Neural crest cell (in vitro differentiated cells): ENCODE results near the gene PCBP3. TPM values are rescaled to one million over a fixed set of nuclear protein-coding genes. Genes with fewer than 3 reads are reported as not detected.
"Not testable (repeated sequence)": the region's sequence is repeated elsewhere in the genome, so short reads cannot be mapped to it uniquely, and the experiment has no call there.

ENCODE experiments used
- DNase-seq: peaks from one replicate; pipeline ENCODE4 v3.0.0; 2021; ENCODE audit warnings: low read depth, mixed read lengths, low spot score
- H3K27ac Mint-ChIP-seq: one replicate; pipeline ENCODE4 v1.8.0; 2021; ENCODE audit warnings: mild to moderate bottlenecking, mixed read lengths; ENCODE audit not compliant: unreplicated experiment
- H3K27me3 Mint-ChIP-seq: 2 replicates; pipeline ENCODE4 v1.8.0; 2021; ENCODE audit warnings: low read depth, mild to moderate bottlenecking, mixed read lengths
- H3K36me3 Mint-ChIP-seq: 2 replicates; pipeline ENCODE4 v1.8.0; 2021; ENCODE audit warnings: low read depth, mild to moderate bottlenecking, mixed read lengths
- H3K4me1 Mint-ChIP-seq: 2 replicates; pipeline ENCODE4 v1.8.0; 2021; ENCODE audit warnings: mixed read lengths
- H3K4me3 Mint-ChIP-seq: one replicate; pipeline ENCODE4 v1.8.0; 2021; ENCODE audit warnings: mild to moderate bottlenecking, mixed read lengths
- H3K9me3 Mint-ChIP-seq: 2 replicates; pipeline ENCODE4 v1.8.0; 2021; ENCODE audit warnings: mixed read lengths
- CTCF ChIP-seq: fragments of 200-600 bp; sonication (generic); conservative IDR thresholded peaks from 2 replicates; pipeline ENCODE4 v1.5.0; 2021; ENCODE audit warnings: antibody characterized with exemption, mild to moderate bottlenecking
- total RNA-seq: library from RNA; stranded (reverse); gene quantifications from 2 replicates; pipeline ENCODE4 v1.2.1, GENCODE V29; 2021

Gene PCBP3
- total RNA-seq, 1 donor from 2014 or later, result 5.1 TPM

GRCh38 chr21:45954921-45955320 lies 311.4 kb downstream of the PCBP3 start:
- no peak for DNase-seq
- no peak overlapping the region for H3K4me3 Mint-ChIP-seq
- H3K9me3 Mint-ChIP-seq, result peaks cover 4% of the 10 kb centered on the region
- H3K36me3 Mint-ChIP-seq, result peaks cover 3% of the 10 kb centered on the region
- no peak for TF ChIP-seq CTCF
- H3K4me1 Mint-ChIP-seq, result peaks cover 4% of the 10 kb centered on the region
- H3K27ac Mint-ChIP-seq, result no peak overlapping the region
- H3K27me3 Mint-ChIP-seq, result peaks cover 4% of the 10 kb centered on the region

GRCh38 chr21:45957551-45957950 lies 314.0 kb downstream of the PCBP3 start:
- Mint-ChIP-seq H3K27ac (no peak overlapping the region), H3K27me3 (peaks cover 4% of the 10 kb centered on the region), H3K9me3 (peaks cover 18% of the 10 kb centered on the region), H3K4me1 (no peaks in the 10 kb centered on the region), H3K4me3 (no peak overlapping the region), H3K36me3 (peaks cover 7% of the 10 kb centered on the region)
- no peak for TF ChIP-seq CTCF
- DNase-seq, result no peak

DNA sequence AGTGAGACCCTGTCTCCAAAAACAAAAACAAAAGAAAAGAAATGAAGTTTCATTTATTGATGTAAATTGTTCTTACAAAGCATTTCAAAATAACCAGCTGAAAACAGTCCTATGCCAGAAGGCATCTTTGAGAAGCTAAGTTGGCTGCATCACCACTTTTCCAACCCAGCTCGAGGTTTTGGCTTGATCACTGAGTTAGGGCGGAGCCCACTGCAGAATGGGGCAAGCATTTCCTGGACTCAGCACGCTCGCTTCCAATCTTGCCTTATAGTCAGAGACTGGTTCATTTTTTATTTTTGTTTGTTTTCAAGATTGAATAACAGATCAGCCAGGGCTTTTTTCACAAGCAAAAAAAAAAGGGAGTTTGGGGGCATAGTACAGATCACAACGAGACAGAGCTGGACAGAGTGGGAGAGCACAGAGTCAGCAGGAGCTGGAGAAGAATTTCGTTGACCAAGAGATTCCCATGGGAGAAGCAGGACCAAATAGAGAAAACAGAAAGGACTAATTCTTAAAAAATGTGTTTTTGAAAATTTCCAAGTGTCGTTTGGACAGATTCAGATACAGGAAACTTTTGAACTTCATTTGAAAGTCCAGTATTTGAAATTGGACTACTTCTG lies 314.6 kb downstream of the PCBP3 start:
- Mint-ChIP-seq H3K4me1 (no peaks in the 10 kb centered on the region), H3K27me3 (peaks cover 4% of the 10 kb centered on the region), H3K27ac (no peak overlapping the region), H3K36me3 (peaks cover 7% of the 10 kb centered on the region), H3K4me3 (no peak overlapping the region), H3K9me3 (peaks cover 18% of the 10 kb centered on the region)
- no peak for TF ChIP-seq CTCF
- no peak for DNase-seq

DNA sequence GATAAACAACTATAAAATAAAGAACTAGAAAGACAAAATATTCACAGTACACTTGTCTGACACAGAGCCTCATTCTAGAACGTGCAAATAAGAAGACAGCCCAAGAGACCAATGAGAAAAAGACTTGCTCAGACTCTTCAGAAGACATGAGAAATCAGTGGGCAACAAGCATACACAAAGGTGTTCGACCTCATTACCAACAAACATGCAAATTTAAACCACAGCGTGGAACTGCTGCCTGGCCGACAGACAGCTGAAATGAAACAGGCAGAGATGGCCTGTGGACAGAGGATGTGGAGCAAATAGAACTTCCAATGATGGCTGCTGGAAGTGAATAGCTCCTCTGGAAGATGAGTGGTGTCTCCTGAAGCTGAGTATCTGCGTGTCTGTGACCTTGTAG lies 315.7 kb downstream of the PCBP3 start:
- peaks cover 7% of the 10 kb centered on the region for H3K36me3 Mint-ChIP-seq
- peaks cover 19% of the 10 kb centered on the region for H3K9me3 Mint-ChIP-seq
- no peak overlapping the region for H3K4me3 Mint-ChIP-seq
- H3K27ac Mint-ChIP-seq, result no peak overlapping the region
- TF ChIP-seq CTCF, result no peak
- H3K4me1 Mint-ChIP-seq, result no peaks in the 10 kb centered on the region
- H3K27me3 Mint-ChIP-seq, result peaks cover 4% of the 10 kb centered on the region
- DNase-seq, result no peak

DNA sequence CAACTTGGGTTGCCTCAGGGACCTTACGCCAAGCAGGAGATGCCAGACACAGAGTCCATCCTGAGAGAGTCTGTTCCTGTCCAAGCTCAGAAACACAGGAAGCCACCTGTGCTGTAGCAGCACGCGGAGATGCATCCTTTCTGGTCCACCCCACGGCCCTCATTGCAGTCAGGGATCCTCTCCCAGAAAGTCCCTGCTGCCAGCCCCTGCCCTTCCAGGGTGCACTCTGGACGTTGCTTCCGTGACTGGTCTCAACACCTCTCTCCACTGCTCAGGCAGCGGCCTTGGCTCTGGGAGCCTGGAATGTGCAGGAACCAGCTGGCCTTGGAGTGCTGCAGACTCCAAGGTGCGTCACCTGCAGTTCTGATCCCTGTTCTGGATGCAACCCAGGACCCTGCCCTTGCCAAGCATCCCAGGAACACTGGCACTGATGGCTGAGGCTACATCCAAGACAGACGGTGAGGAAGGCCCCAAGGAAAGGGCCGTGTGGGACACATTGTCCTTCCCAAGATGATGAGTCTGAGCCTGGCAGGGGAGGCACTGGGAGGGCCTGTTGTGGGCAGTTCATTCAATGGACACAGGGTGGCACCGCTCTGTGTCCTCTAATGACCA lies 316.4 kb downstream of the PCBP3 start:
- Mint-ChIP-seq H3K9me3 (peaks cover 21% of the 10 kb centered on the region), H3K36me3 (peaks cover 7% of the 10 kb centered on the region), H3K27me3 (peaks cover 4% of the 10 kb centered on the region), H3K4me1 (no peaks in the 10 kb centered on the region), H3K27ac (no peak overlapping the region), H3K4me3 (no peak overlapping the region)
- TF ChIP-seq CTCF, result no peak
- DNase-seq, result no peak

GRCh38 chr21:45961408-45961807 lies 317.9 kb downstream of the PCBP3 start:
- H3K9me3 Mint-ChIP-seq, result peaks cover 18% of the 10 kb centered on the region
- H3K27ac Mint-ChIP-seq, H3K27me3 Mint-ChIP-seq, DNase-seq, H3K4me3 Mint-ChIP-seq, H3K36me3 Mint-ChIP-seq, H3K4me1 Mint-ChIP-seq: not testable (repeated sequence)
